Measurements from ENCODE around the gene CALCOCO1.
"Not testable (repeated sequence)": the region's sequence is repeated elsewhere in the genome, so short reads cannot be mapped to it uniquely, and the experiment has no call there.

Gene CALCOCO1

DNA sequence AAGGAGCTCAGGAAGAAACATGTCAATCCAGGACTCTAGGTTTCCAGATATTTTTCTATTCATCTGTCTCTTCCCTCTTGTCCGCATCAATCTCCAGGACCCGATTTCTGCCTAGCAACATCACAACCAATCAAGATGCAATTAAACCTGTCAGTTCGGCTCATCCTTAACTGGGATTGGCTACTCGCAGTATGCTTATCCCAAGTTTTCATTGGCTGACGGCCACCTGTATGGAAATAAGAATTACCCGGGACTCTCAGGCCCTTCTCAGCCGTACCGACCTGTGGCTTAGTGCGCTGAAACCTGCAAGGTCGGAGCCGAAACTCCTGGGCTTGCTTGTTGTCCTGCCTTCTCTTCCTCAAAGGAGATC is 31.0 kb downstream of the CALCOCO1 start:
- DNase-seq = peak; percentile 68

DNA sequence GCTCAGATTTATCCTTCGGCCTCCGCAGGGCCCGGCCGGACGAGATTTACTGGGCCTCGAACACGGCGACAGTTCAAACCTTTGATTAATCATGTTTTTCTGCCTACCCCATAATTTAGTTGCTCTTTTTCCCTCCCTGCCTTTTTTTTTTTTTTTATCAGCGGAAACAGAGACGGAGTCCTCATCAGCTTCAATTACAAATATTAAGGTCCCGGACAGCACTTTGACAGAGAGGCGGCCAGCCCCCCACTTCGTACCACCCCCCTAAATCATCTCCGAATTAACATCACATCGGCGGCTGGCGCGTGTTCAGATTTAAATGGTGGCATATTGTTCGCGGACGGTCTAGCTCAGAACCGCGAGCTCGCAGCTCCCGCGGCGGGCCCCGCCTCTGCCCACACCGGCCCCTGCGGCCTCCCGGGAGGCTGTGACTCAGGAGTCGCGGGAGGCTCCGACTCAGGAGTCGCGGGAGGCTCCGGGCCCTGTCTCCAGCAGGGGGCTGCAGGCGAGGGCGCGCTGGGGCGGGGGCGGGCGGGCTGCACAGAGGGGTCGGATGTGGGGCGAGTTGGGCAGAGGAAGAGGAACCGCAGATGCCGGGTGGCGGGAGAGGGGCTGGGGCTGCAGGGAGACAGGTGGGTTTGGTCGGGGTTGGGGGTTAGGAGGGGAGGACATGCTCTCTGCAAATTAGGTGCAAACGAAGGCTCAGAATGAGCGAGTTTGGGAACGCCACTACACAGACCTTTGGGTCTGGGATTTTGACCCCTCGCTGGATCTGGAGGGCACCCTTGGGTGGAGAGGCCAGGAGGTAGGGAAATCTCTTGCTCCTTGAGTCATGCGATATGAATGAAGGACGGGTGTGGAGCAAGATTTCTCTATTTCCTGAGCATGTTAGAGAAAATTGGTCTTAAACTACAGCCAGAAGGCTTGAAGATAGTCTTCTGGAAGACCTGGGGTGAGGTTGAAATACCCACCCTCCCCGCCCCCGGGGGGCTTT is 31.8 kb downstream of the CALCOCO1 start:
- DNase-seq = peak; percentile 52

GRCh38 chr12:53694756-53695151 is 32.5 kb downstream of the CALCOCO1 start:
- no peak for DNase-seq

GRCh38 chr12:53688134-53688533 is 39.1 kb downstream of the CALCOCO1 start:
- DNase-seq = no peak

DNA sequence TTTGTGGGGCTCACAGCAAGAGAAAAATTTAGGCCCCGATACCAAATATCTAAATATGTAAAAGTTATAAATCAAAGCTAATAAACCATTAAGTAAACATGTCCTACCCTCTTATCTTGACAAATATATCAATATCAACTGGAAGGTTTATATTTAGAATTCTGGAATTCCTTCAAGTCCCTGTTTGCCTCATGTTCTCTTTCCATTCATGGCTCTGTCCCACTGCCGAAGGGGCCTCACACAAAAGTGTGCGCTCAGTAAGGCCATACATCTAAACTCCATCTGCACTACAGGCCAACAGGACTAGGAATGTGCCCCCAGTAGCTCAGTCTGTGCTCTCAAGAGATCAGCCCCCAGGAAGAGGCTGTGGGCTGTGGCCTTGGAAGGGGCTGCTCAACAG is 40.8 kb downstream of the CALCOCO1 start:
- DNase-seq = no peak

DNA sequence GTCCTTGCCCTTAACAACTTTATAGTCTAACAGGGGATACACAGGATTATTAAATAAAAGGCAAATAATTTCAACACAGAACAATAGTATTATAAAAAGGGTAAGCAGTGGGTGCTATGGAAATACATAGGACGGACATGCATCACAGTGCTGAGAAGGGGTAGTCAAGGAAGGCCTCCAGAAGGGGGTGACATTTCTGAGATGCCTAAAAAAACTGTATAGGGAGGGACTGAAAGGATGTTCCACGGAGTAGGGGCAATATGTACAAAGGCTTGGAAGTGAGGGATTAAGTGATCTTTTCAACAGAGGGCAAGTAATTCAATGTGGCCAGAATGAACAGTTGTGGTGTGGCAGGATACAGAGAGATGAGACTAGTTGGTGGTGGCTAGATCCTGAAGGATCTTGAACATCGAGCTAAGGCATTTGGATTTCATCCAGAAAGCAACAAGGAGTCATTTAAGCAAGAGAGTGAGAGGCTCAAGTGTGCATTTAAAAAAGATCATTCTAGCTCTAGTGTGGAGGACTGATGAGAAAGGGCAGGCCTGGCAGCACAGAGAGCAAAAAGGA is 42.5 kb downstream of the CALCOCO1 start:
- DNase-seq = no peak

DNA sequence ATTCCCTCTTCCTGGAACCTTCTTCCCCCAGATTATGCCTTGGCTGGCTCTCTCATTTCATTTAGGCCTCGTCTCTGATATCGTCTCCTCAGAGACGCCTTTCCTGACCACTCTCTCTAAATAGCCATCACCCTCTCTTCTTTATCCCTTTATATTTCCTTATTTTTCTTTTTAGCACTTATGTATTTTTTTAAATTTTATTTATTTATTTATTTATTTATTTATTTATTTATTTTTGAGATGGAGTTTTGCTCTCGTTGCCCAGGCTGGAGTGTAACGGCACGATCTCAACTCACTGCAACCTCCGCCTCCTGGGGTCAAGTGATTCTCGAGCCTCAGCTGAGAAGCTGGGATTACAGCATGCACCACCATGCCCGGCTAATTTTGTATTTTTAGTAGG is 43.3 kb downstream of the CALCOCO1 start:
- DNase-seq = no peak

GRCh38 chr12:53683494-53683893 is 43.8 kb downstream of the CALCOCO1 start:
- no peak for DNase-seq

DNA sequence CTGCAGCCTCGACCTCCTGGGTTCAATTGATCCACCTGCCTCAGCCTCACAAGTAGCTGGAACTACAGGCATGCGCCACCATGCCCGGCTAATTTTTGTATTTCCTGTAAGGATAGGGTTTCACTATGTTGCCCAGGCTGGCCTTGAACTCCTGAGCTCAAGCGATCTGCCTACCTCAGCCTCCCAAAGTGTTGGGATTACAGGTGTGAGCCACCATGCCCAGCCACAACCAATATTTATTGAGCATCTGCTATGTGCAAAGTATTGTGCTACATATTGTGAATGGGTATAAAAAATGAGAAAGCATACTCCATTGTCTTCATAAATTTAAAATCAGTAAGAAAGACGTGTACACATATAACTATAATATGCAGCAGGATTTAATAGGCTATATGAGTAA is 47.2 kb downstream of the CALCOCO1 start:
- DNase-seq = not testable (repeated sequence)

- DNase-seq = peak; percentile 77
Measured at GRCh38 chr12:53677800-53678148, 49.5 kb downstream of the CALCOCO1 start.

DNA sequence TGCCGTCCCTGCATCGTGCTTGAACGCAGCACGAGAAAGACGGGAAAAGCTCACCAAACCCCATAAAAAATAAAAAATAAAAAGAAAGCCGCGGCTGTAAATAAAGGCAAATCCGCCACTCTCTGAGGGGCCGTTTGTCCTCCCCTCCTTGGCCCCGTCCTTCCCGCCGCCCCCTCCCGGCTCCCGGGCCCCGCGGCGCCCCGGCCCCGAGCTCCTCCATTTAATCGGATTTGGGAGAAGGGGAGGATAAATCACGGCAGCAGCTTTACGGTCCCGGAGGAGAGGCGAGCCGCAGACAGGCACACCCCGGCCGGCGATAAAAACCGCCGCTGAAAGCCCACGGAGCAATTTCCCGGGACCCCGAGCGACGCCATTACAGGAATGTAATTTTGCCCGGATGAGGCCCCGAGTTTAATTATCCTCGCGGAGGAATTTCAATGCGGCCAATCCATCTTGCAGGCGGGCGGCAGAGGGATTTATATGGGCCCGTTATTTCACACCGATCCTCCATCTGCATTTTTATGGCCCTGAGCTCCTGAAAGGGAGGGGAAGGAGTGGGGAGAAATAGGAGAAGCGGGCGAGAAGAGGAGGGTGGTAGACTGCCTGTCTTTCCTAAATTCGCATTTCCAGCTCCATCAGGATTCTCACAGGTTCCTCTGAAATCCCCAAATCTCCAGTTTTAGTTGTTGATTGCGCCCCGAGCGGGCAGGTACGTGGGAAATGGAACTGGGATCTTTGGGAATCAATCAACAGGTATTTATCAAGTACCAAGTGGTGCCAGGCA is 50.0 kb downstream of the CALCOCO1 start:
- peak; percentile 82 for DNase-seq

DNA sequence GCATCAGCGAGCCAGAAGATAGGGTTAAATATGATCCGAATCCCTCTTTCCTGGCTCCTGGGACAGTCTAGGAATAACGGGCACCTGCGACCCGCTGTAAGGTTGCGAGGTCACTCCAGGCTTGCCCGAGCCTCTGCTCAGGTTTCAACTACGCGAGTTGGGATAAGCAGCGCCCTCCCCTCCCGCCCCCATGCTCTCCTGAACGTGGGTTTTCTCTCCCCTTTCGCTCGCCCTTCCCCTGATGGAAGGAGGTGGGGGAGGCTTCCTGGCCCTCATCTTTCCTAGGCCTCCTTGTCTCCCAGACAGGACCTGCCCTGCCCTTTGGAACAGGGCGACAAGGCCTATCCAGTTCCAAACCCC is 50.6 kb downstream of the CALCOCO1 start:
- no peak for DNase-seq

- DNase-seq = peak; percentile 99
Measured at GRCh38 chr12:53675701-53676607, 51.3 kb downstream of the CALCOCO1 start, which contains the start of gene ATP5MC2. ATP5MC2 (minus strand) TSS chr12:53676083; CDS start chr12:53672614, 3,469 bp downstream.

- DNase-seq = no peak
Measured at GRCh38 chr12:53674977-53675700, 52.1 kb downstream of the CALCOCO1 start.

DNA sequence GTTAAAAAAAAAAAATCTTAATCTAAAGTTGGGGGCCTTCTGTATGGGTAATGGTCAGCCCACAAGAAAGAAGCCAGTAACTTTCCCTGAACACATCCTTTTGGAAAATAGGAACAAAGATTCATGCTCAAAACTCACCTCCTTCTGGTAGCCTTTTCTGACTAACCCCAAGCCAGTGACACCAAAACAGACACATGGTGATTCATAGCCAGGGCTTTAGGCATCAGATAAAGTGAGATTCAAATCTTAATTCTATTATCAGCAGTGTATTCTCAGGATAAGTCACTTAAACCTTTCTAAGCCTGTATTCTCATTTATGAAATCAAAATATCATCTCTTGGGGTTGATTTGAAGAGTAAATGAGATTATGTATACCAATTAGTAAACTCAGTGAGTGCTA is 56.3 kb downstream of the CALCOCO1 start:
- no peak for DNase-seq

DNA sequence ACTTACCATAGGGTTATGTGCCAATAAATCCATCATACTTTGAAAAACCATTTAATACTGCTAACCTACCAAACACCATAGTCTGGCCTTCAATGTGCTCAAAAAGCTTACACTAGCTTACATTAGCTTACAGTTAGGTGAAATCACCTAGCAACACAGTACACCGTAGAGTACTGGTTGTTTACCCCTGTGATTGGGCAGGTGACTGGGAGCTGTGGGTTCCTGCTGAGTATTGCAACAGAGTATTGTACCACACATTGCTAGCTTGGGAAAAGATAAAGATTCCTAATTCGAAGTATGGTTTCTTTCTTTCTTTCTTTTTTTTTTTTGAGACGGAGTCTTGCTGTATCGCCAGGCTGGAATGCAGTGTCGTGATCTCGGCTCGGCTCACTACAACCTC is 56.9 kb downstream of the CALCOCO1 start:
- DNase-seq = no peak

- DNase-seq = no peak
Measured at GRCh38 chr12:53667080-53667479, 60.2 kb downstream of the CALCOCO1 start.

DNA sequence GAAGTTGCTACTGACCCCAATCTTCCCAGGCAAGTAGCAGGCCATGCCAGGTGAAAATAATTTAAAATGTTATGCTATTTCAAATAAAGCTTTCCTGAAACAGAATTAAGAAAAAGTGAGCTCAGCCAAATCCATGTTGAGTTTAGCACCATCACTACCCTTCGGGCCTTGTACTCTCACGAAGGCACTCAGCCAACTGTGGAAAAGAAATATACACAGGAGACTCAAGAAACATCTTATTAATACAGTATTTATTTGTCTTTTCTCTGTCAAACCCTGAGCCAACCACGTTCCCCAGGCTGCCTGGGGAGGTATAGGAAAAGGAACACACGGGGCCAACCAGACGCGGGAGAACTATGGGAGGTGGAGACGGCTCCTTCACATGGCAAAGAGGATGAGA is 62.3 kb downstream of the CALCOCO1 start:
- peak; percentile 34 for DNase-seq

GRCh38 chr12:53664191-53664590 is 63.1 kb downstream of the CALCOCO1 start:
- no peak for DNase-seq

DNA sequence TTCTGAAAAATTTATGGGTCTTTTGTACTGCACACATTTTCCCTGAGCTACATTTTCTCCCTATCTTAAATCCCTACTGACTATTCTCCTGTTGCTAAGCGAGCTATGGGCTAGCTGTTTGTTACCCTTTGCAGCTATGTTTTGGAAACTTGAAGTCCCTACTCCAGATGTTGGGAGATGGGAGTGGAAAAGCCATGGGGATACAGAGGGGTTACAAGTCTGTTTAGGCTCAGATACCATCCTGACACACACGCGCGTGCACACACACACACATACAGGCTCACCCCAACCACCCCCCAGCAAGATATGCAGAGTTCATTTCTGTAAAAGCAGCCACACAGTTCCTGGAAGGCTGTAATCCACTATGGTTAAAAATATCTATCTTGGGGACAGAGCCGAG is 67.2 kb downstream of the CALCOCO1 start:
- DNase-seq = peak; percentile 52

DNA sequence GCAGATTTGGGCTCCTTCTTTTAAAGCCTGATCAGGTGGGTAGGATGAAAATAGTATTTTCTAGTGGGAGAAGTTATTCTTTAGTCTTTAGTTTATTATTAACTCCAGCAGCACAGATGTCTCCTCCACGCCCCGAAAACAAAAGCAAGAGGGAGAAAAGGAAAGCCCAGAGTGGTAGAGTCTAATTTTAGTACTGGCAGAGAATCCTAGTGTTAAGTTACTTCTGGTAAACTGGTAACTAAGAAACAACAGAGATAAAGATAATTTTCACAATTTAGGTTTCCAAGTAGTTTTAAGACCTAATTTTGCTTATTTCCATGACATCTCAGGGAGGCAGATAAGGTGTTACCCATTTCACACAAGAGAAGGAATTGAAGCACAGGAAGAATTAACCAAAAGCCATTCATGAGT is 67.7 kb downstream of the CALCOCO1 start:
- DNase-seq = no peak

Data from right hindlimb (tissue), 1 donor.